ENCODE results near the gene AGR3.

Gene AGR3

DNA sequence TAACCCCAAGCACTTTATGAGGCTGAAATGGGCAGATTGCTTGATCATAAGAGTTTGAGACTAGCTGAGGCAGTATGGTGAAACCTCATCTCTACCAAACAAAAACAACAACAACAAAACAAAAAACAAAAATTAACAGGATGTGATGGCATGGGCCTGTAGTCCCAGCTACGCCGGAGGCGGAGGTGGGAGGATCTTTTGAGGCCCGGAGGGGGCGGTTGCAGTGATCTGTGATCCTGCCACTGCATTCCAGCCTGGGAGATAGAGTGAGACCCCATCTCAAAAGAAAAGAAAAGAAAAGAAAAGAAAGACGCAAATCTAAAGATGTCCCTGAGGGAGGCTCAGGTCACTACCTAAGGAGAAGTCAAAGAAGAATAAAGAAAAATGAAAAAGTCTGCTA is 41.7 kb downstream of the AGR3 start:
- Histone ChIP-seq H3K36me3 (ENCODE audit: control insufficient read depth in 2 of 2, insufficient read depth in 2 of 2, low read length in 2 of 2) (no peaks in the 10 kb centered on the region), H3K4me1 (ENCODE audit: control insufficient read depth in 2 of 2, insufficient read depth in 2 of 2, low read length in 2 of 2) (no peaks in the 10 kb centered on the region), H3K27ac (ENCODE audit: low read depth in 2 of 2, low read length in 2 of 2) (no peak overlapping the region), H3K9ac (ENCODE audit: low read depth in 1 of 2, low read length in 2 of 2) (no peak overlapping the region), H3K9me3 (ENCODE audit: control insufficient read depth in 2 of 2, low read length in 2 of 2) (no peaks in the 10 kb centered on the region), H3K4me3 (ENCODE audit: low read length in 2 of 2) (no peak overlapping the region), H3K27me3 (ENCODE audit: control insufficient read depth in 2 of 2, insufficient read depth in 2 of 2, low read length in 2 of 2) (no peaks in the 10 kb centered on the region)

DNA sequence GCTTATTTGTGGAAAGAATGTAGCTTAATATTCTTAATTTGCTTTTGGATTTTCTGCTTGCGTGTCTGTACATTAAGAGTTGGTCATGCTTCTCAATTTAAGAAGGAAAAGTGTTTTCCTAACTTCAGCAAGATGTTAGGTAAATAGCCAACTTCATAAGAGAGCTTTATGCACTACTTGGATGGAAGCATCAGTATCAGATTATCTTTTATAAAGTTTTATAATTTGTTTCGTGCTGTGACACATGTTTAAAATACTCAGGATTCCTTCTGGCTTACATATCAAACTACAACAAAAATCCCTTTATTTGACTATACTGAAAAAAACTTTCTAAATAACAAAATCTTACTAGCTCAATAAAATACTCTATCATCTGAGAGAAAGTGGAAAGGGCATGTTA is 42.1 kb downstream of the AGR3 start:
- Histone ChIP-seq H3K36me3 (ENCODE audit: control insufficient read depth in 2 of 2, insufficient read depth in 2 of 2, low read length in 2 of 2) (no peaks in the 10 kb centered on the region), H3K4me1 (ENCODE audit: control insufficient read depth in 2 of 2, insufficient read depth in 2 of 2, low read length in 2 of 2) (no peaks in the 10 kb centered on the region), H3K27me3 (ENCODE audit: control insufficient read depth in 2 of 2, insufficient read depth in 2 of 2, low read length in 2 of 2) (no peaks in the 10 kb centered on the region), H3K4me3 (ENCODE audit: low read length in 2 of 2) (no peak overlapping the region), H3K9me3 (ENCODE audit: control insufficient read depth in 2 of 2, low read length in 2 of 2) (no peaks in the 10 kb centered on the region), H3K27ac (ENCODE audit: low read depth in 2 of 2, low read length in 2 of 2) (no peak overlapping the region), H3K9ac (ENCODE audit: low read depth in 1 of 2, low read length in 2 of 2) (no peak overlapping the region)

DNA sequence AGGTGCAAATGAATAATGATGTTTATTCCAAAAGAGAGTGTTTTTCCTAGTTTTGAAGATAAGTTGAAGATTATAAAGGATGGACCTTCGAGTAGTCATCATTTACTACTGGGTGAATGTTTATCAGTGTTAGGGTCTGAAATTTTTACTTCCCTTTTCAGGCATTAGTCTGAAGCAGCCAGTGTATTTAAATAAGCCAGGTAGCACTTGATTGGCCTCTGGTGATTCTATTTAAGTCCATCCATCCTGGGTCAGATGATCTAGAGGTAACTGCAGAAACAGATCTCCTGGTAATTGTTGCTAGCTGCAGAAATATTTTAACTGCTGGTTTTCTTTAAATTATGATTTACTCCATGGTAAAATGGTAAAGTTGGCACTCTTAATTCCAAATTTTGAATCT is 42.9 kb downstream of the AGR3 start:
- no peak overlapping the region for H3K9ac ChIP-seq (ENCODE audit: low read depth in 1 of 2, low read length in 2 of 2)
- H3K4me1 ChIP-seq (ENCODE audit: control insufficient read depth in 2 of 2, insufficient read depth in 2 of 2, low read length in 2 of 2) = no peaks in the 10 kb centered on the region
- H3K27me3 ChIP-seq (ENCODE audit: control insufficient read depth in 2 of 2, insufficient read depth in 2 of 2, low read length in 2 of 2) = no peaks in the 10 kb centered on the region
- H3K9me3 ChIP-seq (ENCODE audit: control insufficient read depth in 2 of 2, low read length in 2 of 2) = no peaks in the 10 kb centered on the region
- H3K36me3 ChIP-seq (ENCODE audit: control insufficient read depth in 2 of 2, insufficient read depth in 2 of 2, low read length in 2 of 2) = no peaks in the 10 kb centered on the region
- H3K27ac ChIP-seq (ENCODE audit: low read depth in 2 of 2, low read length in 2 of 2) = no peak overlapping the region
- no peak overlapping the region for H3K4me3 ChIP-seq (ENCODE audit: low read length in 2 of 2)

DNA sequence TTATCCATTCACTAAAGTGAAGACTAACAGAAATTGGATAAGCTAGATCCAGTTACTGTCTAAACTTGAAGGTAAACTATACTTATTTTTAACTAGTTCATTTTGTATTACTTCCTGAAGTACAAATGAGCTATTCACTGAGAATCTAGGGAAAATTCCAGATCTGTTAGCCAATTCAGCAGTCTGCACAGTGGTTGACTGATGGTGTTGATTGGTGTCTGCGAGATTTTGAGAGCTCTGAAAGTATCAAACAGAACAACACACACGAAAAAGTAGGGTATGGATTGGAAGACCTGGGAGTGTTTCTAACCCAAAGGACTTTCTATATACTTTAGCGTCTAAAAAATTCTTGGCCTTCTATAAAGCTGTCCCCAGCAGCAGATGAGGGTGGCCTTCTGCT is 43.4 kb downstream of the AGR3 start:
- Histone ChIP-seq H3K9me3 (ENCODE audit: control insufficient read depth in 2 of 2, low read length in 2 of 2) (no peaks in the 10 kb centered on the region), H3K4me3 (ENCODE audit: low read length in 2 of 2) (no peak overlapping the region), H3K4me1 (ENCODE audit: control insufficient read depth in 2 of 2, insufficient read depth in 2 of 2, low read length in 2 of 2) (no peaks in the 10 kb centered on the region), H3K36me3 (ENCODE audit: control insufficient read depth in 2 of 2, insufficient read depth in 2 of 2, low read length in 2 of 2) (no peaks in the 10 kb centered on the region), H3K27ac (ENCODE audit: low read depth in 2 of 2, low read length in 2 of 2) (no peak overlapping the region), H3K27me3 (ENCODE audit: control insufficient read depth in 2 of 2, insufficient read depth in 2 of 2, low read length in 2 of 2) (no peaks in the 10 kb centered on the region), H3K9ac (ENCODE audit: low read depth in 1 of 2, low read length in 2 of 2) (no peak overlapping the region)

DNA sequence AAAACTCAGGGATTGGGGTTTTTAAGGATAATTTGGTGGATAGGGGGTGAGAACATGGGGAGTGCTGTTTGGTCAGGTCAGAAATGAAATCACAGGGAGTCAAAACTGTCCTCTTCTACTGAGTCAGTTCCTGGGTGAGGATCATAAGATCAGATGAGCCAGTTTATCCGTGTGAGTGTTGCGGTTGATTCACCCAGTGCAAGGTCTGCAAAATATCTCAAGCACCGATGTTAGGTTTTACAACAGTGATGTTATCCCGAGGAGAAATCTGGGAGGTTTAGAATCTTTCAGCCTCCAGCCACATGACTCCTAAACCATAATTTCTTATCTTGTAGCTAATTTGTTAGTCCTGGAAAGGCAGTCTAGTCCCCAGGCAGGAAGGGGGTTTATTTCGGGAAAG is 45.3 kb downstream of the AGR3 start:
- H3K27ac ChIP-seq (ENCODE audit: low read depth in 2 of 2, low read length in 2 of 2) = no peak overlapping the region
- H3K36me3 ChIP-seq (ENCODE audit: control insufficient read depth in 2 of 2, insufficient read depth in 2 of 2, low read length in 2 of 2) = no peaks in the 10 kb centered on the region
- H3K4me1 ChIP-seq (ENCODE audit: control insufficient read depth in 2 of 2, insufficient read depth in 2 of 2, low read length in 2 of 2) = no peaks in the 10 kb centered on the region
- no peak overlapping the region for H3K4me3 ChIP-seq (ENCODE audit: low read length in 2 of 2)
- no peaks in the 10 kb centered on the region for H3K9me3 ChIP-seq (ENCODE audit: control insufficient read depth in 2 of 2, low read length in 2 of 2)
- H3K9ac ChIP-seq (ENCODE audit: low read depth in 1 of 2, low read length in 2 of 2) = no peak overlapping the region
- H3K27me3 ChIP-seq (ENCODE audit: control insufficient read depth in 2 of 2, insufficient read depth in 2 of 2, low read length in 2 of 2) = no peaks in the 10 kb centered on the region

DNA sequence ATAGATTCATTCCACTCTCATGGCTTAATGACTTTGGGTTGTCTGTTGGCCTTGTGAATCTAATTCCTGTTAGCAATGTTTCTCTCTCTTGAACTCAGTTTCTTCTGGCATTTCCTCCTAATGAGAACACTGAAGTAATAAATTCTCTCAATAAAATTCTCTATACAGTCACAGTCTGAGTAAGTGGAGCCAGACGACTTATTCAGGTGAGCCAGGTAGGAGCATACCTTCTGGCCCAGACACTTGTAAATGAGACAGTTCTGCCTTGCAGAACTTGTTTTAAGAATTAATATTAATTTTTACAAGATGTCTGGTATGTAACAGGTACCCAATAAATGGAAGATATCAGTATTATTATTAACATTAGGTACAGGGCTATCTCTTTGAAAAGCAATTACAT is 48.4 kb downstream of the AGR3 start:
- Histone ChIP-seq H3K27me3 (ENCODE audit: control insufficient read depth in 2 of 2, insufficient read depth in 2 of 2, low read length in 2 of 2) (no peaks in the 10 kb centered on the region), H3K36me3 (ENCODE audit: control insufficient read depth in 2 of 2, insufficient read depth in 2 of 2, low read length in 2 of 2) (no peaks in the 10 kb centered on the region), H3K4me3 (ENCODE audit: low read length in 2 of 2) (no peak overlapping the region), H3K4me1 (ENCODE audit: control insufficient read depth in 2 of 2, insufficient read depth in 2 of 2, low read length in 2 of 2) (no peaks in the 10 kb centered on the region), H3K9me3 (ENCODE audit: control insufficient read depth in 2 of 2, low read length in 2 of 2) (no peaks in the 10 kb centered on the region), H3K9ac (ENCODE audit: low read depth in 1 of 2, low read length in 2 of 2) (no peak overlapping the region), H3K27ac (ENCODE audit: low read depth in 2 of 2, low read length in 2 of 2) (no peak overlapping the region)

DNA sequence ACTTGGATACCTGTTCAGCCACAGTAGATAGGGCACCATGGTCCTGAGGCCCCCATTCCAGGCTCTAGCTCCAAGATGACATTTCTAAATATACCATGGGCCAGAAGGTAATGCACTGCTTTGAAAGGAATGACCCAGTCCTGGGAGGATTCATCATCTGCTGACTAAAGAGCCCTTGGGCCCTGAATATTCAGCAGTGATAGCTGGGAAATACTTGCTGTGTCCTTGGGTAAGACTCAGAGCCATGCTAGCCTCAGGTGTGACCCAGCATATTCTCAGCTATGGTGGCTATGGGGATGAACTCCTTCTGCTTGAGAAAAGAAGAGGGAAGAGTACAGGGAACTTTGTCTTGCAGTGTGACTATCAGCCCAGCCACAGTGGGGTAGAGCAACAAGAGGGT is 55.7 kb downstream of the AGR3 start:
- Histone ChIP-seq H3K27ac (ENCODE audit: low read depth in 2 of 2, low read length in 2 of 2) (no peak overlapping the region), H3K27me3 (ENCODE audit: control insufficient read depth in 2 of 2, insufficient read depth in 2 of 2, low read length in 2 of 2) (no peaks in the 10 kb centered on the region), H3K4me3 (ENCODE audit: low read length in 2 of 2) (no peak overlapping the region), H3K36me3 (ENCODE audit: control insufficient read depth in 2 of 2, insufficient read depth in 2 of 2, low read length in 2 of 2) (no peaks in the 10 kb centered on the region), H3K9me3 (ENCODE audit: control insufficient read depth in 2 of 2, low read length in 2 of 2) (no peaks in the 10 kb centered on the region), H3K9ac (ENCODE audit: low read depth in 1 of 2, low read length in 2 of 2) (no peak overlapping the region), H3K4me1 (ENCODE audit: control insufficient read depth in 2 of 2, insufficient read depth in 2 of 2, low read length in 2 of 2) (peaks cover 7 to 15% of the 10 kb centered on the region in 2 donors)

DNA sequence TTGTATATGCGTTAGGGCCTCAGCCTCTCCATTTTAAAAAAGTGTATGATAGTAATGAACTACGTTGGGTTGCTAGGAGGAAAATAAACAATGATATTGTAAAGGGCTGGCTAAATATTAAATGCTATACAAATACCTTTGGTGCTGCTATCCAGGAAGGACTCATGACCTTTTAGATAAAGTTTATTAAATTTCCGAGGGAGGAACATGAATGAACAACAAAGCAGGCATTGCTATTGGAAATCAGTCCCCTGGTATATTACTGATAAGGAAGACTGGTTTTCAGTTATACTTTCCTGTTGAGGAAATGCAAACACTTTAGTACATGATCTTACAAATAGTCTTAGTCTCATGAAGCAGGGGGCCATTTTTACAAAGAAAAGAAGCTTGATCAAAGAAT is 59.8 kb downstream of the AGR3 start:
- H3K4me3 ChIP-seq (ENCODE audit: low read length in 2 of 2) = peak overlapping the region in 1 of 2 donors; percentile 0
- H3K9ac ChIP-seq (ENCODE audit: low read depth in 1 of 2, low read length in 2 of 2) = no peak overlapping the region
- no peaks in the 10 kb centered on the region for H3K36me3 ChIP-seq (ENCODE audit: control insufficient read depth in 2 of 2, insufficient read depth in 2 of 2, low read length in 2 of 2)
- no peaks in the 10 kb centered on the region for H3K27me3 ChIP-seq (ENCODE audit: control insufficient read depth in 2 of 2, insufficient read depth in 2 of 2, low read length in 2 of 2)
- H3K27ac ChIP-seq (ENCODE audit: low read depth in 2 of 2, low read length in 2 of 2) = peak overlapping the region; percentile 62 to 67
- no peaks in the 10 kb centered on the region for H3K9me3 ChIP-seq (ENCODE audit: control insufficient read depth in 2 of 2, low read length in 2 of 2)
- H3K4me1 ChIP-seq (ENCODE audit: control insufficient read depth in 2 of 2, insufficient read depth in 2 of 2, low read length in 2 of 2) = peaks cover 11 to 26% of the 10 kb centered on the region in 2 donors

DNA sequence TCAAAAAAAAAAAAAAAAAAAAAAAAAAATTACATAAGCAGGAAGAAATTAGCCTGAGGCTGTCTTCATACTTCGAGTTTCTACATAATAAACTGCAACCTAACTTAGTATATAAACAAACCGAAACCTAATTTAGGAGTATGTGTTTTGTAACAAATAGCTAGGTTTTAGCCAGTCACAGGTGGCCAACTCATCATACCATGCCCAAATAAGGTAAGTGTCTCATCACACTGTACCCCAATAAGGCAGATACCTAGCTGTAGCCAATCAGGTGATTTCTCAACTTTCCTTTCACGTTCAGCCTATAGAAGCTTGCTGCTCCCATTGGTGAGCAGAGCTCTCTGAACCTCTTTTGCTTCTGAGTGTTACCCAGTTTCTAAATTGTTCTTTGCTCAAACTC is 63.1 kb downstream of the AGR3 start:
- no peak overlapping the region for H3K27ac ChIP-seq (ENCODE audit: low read depth in 2 of 2, low read length in 2 of 2)
- no peak overlapping the region for H3K4me3 ChIP-seq (ENCODE audit: low read length in 2 of 2)
- H3K9ac ChIP-seq (ENCODE audit: low read depth in 1 of 2, low read length in 2 of 2) = no peak overlapping the region
- H3K27me3 ChIP-seq (ENCODE audit: control insufficient read depth in 2 of 2, insufficient read depth in 2 of 2, low read length in 2 of 2) = no peaks in the 10 kb centered on the region
- no peaks in the 10 kb centered on the region for H3K9me3 ChIP-seq (ENCODE audit: control insufficient read depth in 2 of 2, low read length in 2 of 2)
- peaks cover 24 to 43% of the 10 kb centered on the region in 2 donors for H3K4me1 ChIP-seq (ENCODE audit: control insufficient read depth in 2 of 2, insufficient read depth in 2 of 2, low read length in 2 of 2)
- H3K36me3 ChIP-seq (ENCODE audit: control insufficient read depth in 2 of 2, insufficient read depth in 2 of 2, low read length in 2 of 2) = no peaks in the 10 kb centered on the region

DNA sequence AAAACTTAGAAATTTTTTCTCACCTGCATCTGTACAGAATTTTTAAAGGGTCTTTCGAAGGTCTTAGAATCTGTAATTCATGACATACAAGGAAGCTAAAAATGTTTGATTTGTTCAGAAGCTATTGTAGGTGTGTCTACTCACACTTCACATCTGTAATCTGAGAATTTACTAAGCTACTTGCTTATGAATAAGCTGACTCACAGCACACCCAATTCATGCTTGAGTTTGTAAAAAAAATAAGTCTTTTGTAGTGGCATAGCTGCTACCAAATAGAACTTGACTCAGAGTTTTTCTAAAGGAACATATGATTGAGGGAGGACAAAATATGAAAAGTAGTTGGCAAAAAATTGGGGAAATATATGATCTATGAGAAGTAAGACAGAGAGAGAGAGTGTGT is 64.2 kb downstream of the AGR3 start:
- H3K9ac ChIP-seq (ENCODE audit: low read depth in 1 of 2, low read length in 2 of 2) = peak overlapping the region in 1 of 2 donors; percentile 14
- H3K9me3 ChIP-seq (ENCODE audit: control insufficient read depth in 2 of 2, low read length in 2 of 2) = no peaks in the 10 kb centered on the region
- no peaks in the 10 kb centered on the region for H3K27me3 ChIP-seq (ENCODE audit: control insufficient read depth in 2 of 2, insufficient read depth in 2 of 2, low read length in 2 of 2)
- H3K4me1 ChIP-seq (ENCODE audit: control insufficient read depth in 2 of 2, insufficient read depth in 2 of 2, low read length in 2 of 2) = peaks cover 22 to 46% of the 10 kb centered on the region in 2 donors
- H3K27ac ChIP-seq (ENCODE audit: low read depth in 2 of 2, low read length in 2 of 2) = peak overlapping the region; percentile 29 to 69
- no peaks in the 10 kb centered on the region for H3K36me3 ChIP-seq (ENCODE audit: control insufficient read depth in 2 of 2, insufficient read depth in 2 of 2, low read length in 2 of 2)
- H3K4me3 ChIP-seq (ENCODE audit: low read length in 2 of 2) = no peak overlapping the region

DNA sequence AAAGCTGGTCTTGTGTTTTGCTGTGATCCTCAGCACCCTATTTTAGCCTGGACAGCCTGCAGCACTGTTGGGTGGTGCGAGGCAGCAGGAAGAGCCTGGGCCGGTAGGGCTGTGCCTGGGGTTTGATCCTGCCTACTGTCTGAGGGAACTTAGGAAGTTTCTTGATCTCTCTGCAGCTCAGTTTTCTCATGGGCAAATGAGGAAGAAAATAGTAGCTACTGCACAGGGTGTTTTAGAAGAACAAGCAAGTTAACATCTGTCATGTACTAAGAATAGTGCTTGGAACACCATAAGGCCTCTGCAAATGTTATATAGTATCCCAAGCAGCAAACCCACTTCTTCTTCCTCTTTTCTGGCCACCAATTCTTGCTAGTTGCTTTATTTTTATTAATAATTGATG is 65.0 kb downstream of the AGR3 start:
- H3K9me3 ChIP-seq (ENCODE audit: control insufficient read depth in 2 of 2, low read length in 2 of 2) = no peaks in the 10 kb centered on the region
- no peak overlapping the region for H3K4me3 ChIP-seq (ENCODE audit: low read length in 2 of 2)
- H3K36me3 ChIP-seq (ENCODE audit: control insufficient read depth in 2 of 2, insufficient read depth in 2 of 2, low read length in 2 of 2) = no peaks in the 10 kb centered on the region
- H3K9ac ChIP-seq (ENCODE audit: low read depth in 1 of 2, low read length in 2 of 2) = peak overlapping the region in 1 of 2 donors; percentile 34
- no peaks in the 10 kb centered on the region for H3K27me3 ChIP-seq (ENCODE audit: control insufficient read depth in 2 of 2, insufficient read depth in 2 of 2, low read length in 2 of 2)
- H3K4me1 ChIP-seq (ENCODE audit: control insufficient read depth in 2 of 2, insufficient read depth in 2 of 2, low read length in 2 of 2) = peaks cover 21 to 47% of the 10 kb centered on the region in 2 donors
- peak overlapping the region; percentile 38 to 69 for H3K27ac ChIP-seq (ENCODE audit: low read depth in 2 of 2, low read length in 2 of 2)

Data from mucosa of rectum (tissue), 2 donors.